ENCODE data around the gene CCDC85B.

The CCDC85B gene

GRCh38 chr11:65912845-65913244 lies 22.4 kb downstream of the CCDC85B start:
- DNase-seq: no peak

- no peak for DNase-seq
Measured at GRCh38 chr11:65915101-65915820, 24.8 kb downstream of the CCDC85B start.

- DNase-seq: no peak
Measured at GRCh38 chr11:65915821-65916251, 25.4 kb downstream of the CCDC85B start.

- no peak for DNase-seq
Measured at GRCh38 chr11:65916391-65916790, 25.9 kb downstream of the CCDC85B start.

GRCh38 chr11:65917077-65917433 lies 26.6 kb downstream of the CCDC85B start:
- DNase-seq: no peak

- DNase-seq: no peak
Measured at GRCh38 chr11:65917434-65918210, 27.1 kb downstream of the CCDC85B start.

GRCh38 chr11:65918211-65919140 lies 28.0 kb downstream of the CCDC85B start, which contains the start of gene C11orf68:
Gene C11orf68, minus strand, starts transcription at chr11:65919062. Its CDS starts 31 bp downstream, at chr11:65919031.
- DNase-seq: no peak

GRCh38 chr11:65919141-65919572 lies 28.7 kb downstream of the CCDC85B start, which contains the start of gene DRAP1:
Gene DRAP1, plus strand, starts transcription at chr11:65919426. Its CDS starts 76 bp downstream, at chr11:65919502.
- DNase-seq: peak; percentile 99

GRCh38 chr11:65919573-65920371 lies 29.3 kb downstream of the CCDC85B start:
- DNase-seq: peak; percentile 41

GRCh38 chr11:65920372-65920802 lies 29.9 kb downstream of the CCDC85B start:
- DNase-seq: no peak

GRCh38 chr11:65921033-65921555 lies 30.6 kb downstream of the CCDC85B start:
- no peak for DNase-seq

- no peak for DNase-seq
Measured at GRCh38 chr11:65921876-65922275, 31.4 kb downstream of the CCDC85B start.

GRCh38 chr11:65922565-65922964 lies 32.1 kb downstream of the CCDC85B start:
- DNase-seq: no peak

- no peak for DNase-seq
Measured at GRCh38 chr11:65925397-65925796, 34.9 kb downstream of the CCDC85B start.

GRCh38 chr11:65927904-65928397 lies 37.5 kb downstream of the CCDC85B start:
- DNase-seq: peak; percentile 86

- DNase-seq: no peak
Measured at GRCh38 chr11:65928667-65929066, 38.2 kb downstream of the CCDC85B start.

- no peak for DNase-seq
Measured at GRCh38 chr11:65931773-65932557, 41.5 kb downstream of the CCDC85B start.

GRCh38 chr11:65932558-65932919 lies 42.1 kb downstream of the CCDC85B start:
- peak; percentile 24 for DNase-seq

- DNase-seq: no peak
Measured at GRCh38 chr11:65934014-65934413, 43.5 kb downstream of the CCDC85B start.

- no peak for DNase-seq
Measured at GRCh38 chr11:65937766-65938165, 47.3 kb downstream of the CCDC85B start.

All from activated CD4-positive, alpha-beta T cell treated with anti-CD3 and anti-CD28 coated beads, Interleukin-2, amount 50 U/mL, for 16 hours (primary cell).